Esophagus squamous epithelium (tissue), 4 donors: ENCODE results near the gene MYO1D.

Source experiments
- POLR2A ChIP-seq, 4 donors: fragments of 450-650 bp; IDR thresholded peaks; one replicate each; pipeline ENCODE4 v1.6.1; 2017; ENCODE audit warnings: antibody characterized with exemption in 4 of 4, mild to moderate bottlenecking in 4 of 4, moderate library complexity in 3 of 4
- TF ChIP-seq, protein P1 (sequence below), 6 experiments: fragments of 450-650 bp in 4 of 6; fragments of 200-600 bp in 2 of 6; sonication (generic) in 2 of 6; IDR thresholded peaks; one replicate each; pipeline ENCODE4 v1.5.1; 2016 to 2019; ENCODE audit warnings: antibody characterized with exemption in 6 of 6, mild to moderate bottlenecking in 4 of 6, moderate library complexity in 4 of 6

DNA sequence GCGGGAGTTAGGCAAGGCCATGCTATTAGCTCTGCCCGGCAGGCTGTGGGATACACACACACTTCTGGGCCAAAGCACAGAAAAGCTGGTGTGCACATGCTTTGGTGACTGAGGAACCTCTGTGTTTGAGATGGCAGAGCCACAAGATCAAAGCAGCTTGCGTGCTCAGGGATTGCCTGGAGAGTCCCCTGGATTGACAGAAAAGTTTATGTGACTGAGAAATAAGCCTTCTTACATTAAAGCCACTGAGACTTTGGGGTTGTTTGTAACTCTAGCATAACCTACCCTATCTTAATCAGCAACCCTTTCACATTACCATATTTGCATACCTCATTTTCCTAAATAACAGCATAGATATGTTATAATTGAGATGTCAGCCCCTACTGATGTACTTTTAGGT is 69.3 kb downstream of the MYO1D start:
- no peak for TF ChIP-seq POLR2A (IDR thresholded peaks at IDR 0.05)
- TF ChIP-seq, protein P1, sequence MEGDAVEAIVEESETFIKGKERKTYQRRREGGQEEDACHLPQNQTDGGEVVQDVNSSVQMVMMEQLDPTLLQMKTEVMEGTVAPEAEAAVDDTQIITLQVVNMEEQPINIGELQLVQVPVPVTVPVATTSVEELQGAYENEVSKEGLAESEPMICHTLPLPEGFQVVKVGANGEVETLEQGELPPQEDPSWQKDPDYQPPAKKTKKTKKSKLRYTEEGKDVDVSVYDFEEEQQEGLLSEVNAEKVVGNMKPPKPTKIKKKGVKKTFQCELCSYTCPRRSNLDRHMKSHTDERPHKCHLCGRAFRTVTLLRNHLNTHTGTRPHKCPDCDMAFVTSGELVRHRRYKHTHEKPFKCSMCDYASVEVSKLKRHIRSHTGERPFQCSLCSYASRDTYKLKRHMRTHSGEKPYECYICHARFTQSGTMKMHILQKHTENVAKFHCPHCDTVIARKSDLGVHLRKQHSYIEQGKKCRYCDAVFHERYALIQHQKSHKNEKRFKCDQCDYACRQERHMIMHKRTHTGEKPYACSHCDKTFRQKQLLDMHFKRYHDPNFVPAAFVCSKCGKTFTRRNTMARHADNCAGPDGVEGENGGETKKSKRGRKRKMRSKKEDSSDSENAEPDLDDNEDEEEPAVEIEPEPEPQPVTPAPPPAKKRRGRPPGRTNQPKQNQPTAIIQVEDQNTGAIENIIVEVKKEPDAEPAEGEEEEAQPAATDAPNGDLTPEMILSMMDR (IDR thresholded peaks at IDR 0.05), result no peak
